Measurements from ENCODE around the gene SP7.

- peak; percentile 16 to 27 (median 23) for TF ChIP-seq CTCF (IDR thresholded peaks at IDR 0.05)
- TF ChIP-seq POLR2A (IDR thresholded peaks at IDR 0.05), result no peak
Observed at GRCh38 chr12:53327435-53328042, 8.6 kb downstream of the SP7 start.
